C4-2B (cell line): ENCODE measurements around the gene GDI1.

Experiments
- ZFX ChIP-seq: fragments of 450-650 bp; IDR thresholded peaks from 2 replicates; pipeline ENCODE4 v1.6.1; 2017
- TF ChIP-seq, protein P1 (sequence below): fragments of 450-650 bp; conservative IDR thresholded peaks from 2 replicates; pipeline ENCODE4 v1.5.1; 2017; ENCODE audit warnings: mild to moderate bottlenecking

DNA sequence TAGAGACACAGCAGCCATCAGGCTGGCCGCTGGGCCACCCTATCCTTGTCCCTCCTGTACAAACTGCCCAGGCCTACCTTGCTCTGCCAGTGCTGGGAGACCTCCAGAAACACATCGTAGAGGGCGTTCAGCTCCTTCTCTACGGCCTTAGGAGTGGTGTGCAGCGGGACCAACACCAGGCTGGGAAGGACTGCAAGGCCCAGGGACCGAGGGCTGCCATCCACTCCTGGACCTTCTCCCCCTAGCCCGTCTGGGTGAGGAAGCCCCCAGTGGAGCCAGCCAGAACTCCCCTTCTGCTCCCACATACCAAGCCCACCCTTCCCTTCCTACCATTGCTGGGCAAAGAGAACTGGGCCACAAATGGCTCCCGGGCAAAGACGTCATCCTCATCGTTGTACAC is 33.8 kb upstream of the GDI1 start:
- TF ChIP-seq, protein P1, sequence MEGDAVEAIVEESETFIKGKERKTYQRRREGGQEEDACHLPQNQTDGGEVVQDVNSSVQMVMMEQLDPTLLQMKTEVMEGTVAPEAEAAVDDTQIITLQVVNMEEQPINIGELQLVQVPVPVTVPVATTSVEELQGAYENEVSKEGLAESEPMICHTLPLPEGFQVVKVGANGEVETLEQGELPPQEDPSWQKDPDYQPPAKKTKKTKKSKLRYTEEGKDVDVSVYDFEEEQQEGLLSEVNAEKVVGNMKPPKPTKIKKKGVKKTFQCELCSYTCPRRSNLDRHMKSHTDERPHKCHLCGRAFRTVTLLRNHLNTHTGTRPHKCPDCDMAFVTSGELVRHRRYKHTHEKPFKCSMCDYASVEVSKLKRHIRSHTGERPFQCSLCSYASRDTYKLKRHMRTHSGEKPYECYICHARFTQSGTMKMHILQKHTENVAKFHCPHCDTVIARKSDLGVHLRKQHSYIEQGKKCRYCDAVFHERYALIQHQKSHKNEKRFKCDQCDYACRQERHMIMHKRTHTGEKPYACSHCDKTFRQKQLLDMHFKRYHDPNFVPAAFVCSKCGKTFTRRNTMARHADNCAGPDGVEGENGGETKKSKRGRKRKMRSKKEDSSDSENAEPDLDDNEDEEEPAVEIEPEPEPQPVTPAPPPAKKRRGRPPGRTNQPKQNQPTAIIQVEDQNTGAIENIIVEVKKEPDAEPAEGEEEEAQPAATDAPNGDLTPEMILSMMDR = no peak
- no peak for TF ChIP-seq ZFX
